GM12864 (cell line): ENCODE data around the gene MBNL2.

Experiments
- DNase-seq: peaks from one replicate; pipeline ENCODE4 v3.0.0-alpha.2; 2011; ENCODE audit warnings: low read depth
- H3K4me3 ChIP-seq: 2 replicates; pipeline ENCODE4 v1.5.1; 2011; ENCODE audit warnings: mild to moderate bottlenecking, low read depth, low read length, control low read depth
- TF ChIP-seq, protein P1 (sequence below): IDR thresholded peaks from 2 replicates; pipeline ENCODE4 v1.5.1; 2011; ENCODE audit warnings: low read depth, mild to moderate bottlenecking, moderate library complexity, low read length, control low read depth, inconsistent platforms; ENCODE audit errors: missing control alignments

The MBNL2 gene

DNA sequence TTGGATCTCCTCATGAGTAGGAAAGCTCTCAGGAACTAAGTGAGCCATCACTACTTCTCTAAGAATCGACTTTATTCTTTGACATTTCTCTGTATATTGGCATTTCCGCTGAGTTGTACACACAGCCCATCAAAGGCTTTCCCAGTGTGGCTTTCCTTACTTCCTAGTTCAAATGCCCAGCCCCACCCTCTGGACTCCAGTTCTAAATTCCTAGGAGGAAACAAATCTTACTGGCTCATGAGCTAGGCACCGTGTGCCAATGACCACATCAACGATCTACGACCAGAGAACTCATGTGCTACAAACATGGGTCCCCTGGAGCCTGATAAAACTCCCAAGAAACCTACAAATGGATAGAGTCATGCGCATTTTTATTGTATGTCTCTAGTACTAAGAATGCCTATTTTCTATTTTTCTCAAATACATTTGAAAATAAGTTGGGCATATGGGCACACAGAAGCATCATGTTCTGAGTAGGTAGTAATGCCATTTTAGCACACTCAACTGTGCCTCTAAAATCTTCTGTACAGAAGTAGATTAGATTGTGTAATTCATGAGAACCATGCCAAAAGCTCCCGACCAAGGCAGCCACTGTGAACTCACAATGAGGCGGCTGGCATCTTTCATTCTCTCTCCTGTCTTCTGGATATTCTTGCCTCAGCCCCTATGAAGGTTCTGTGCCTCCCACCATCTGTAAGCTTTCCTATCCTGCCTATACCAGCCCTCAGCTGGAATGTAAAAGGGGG lies 201.3 kb downstream of the MBNL2 start:
- no peak for DNase-seq
- TF ChIP-seq, protein P1, sequence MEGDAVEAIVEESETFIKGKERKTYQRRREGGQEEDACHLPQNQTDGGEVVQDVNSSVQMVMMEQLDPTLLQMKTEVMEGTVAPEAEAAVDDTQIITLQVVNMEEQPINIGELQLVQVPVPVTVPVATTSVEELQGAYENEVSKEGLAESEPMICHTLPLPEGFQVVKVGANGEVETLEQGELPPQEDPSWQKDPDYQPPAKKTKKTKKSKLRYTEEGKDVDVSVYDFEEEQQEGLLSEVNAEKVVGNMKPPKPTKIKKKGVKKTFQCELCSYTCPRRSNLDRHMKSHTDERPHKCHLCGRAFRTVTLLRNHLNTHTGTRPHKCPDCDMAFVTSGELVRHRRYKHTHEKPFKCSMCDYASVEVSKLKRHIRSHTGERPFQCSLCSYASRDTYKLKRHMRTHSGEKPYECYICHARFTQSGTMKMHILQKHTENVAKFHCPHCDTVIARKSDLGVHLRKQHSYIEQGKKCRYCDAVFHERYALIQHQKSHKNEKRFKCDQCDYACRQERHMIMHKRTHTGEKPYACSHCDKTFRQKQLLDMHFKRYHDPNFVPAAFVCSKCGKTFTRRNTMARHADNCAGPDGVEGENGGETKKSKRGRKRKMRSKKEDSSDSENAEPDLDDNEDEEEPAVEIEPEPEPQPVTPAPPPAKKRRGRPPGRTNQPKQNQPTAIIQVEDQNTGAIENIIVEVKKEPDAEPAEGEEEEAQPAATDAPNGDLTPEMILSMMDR = no peak
- H3K4me3 ChIP-seq = no peak overlapping the region

DNA sequence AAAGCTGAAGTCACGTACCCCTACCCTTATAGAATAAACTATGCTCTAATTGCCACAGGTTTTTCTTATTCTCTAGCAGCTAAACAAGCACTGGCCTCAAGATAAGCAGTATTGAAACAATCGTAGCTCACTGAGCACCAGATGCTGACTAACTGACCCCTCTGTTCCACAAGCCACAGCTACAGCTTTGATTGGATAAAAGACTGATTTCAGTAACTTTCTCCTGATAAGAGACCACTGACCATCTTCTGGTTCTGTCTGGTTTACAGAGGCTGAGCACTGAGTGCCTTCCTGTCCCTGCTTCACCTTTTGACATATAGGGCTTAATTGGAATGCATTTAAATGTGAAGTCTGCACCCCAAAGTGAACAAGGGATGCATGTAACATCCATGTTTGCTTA lies 203.5 kb downstream of the MBNL2 start:
- no peak for DNase-seq
- TF ChIP-seq, protein P1 = no peak
- no peak overlapping the region for H3K4me3 ChIP-seq

DNA sequence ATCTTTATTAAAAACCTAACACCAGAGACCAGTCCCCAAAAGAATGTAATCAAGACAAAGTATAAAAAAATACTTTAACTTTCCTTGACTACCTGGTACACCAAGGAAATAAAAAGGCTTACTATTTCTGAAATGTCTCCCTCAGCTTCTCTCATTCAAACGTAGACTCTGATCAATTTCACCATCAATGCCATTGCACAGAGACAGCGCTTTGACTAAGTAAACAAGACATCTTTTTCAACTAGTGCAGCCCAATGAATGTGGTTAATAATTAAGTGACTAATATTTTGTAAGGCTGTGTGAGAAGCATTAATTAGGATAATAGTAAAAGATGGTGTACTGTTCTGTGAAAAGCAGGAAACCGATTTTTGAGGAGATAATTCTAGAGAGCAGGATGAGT lies 204.6 kb downstream of the MBNL2 start:
- DNase-seq = no peak
- TF ChIP-seq, protein P1 = no peak
- no peak overlapping the region for H3K4me3 ChIP-seq

DNA sequence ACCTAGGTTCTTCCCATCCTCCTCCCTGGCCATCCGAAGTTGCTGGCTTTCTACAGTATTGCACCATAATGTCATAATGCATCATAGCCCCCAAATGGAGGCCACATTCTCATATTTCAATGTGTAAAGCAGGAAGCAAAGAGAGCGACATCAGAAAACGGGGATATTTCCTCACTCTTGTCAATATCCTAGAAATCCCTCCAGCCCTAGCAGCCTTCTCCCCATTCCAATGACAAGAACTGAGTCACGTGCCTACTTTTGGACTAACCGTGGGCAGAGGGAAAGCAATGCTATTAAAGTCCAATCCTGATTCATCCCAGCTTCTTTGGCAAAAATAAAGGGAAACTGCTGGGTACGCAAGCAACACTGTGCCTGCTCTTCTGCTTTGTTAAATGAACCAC lies 207.5 kb downstream of the MBNL2 start:
- no peak for DNase-seq
- no peak overlapping the region for H3K4me3 ChIP-seq
- TF ChIP-seq, protein P1 = no peak

DNA sequence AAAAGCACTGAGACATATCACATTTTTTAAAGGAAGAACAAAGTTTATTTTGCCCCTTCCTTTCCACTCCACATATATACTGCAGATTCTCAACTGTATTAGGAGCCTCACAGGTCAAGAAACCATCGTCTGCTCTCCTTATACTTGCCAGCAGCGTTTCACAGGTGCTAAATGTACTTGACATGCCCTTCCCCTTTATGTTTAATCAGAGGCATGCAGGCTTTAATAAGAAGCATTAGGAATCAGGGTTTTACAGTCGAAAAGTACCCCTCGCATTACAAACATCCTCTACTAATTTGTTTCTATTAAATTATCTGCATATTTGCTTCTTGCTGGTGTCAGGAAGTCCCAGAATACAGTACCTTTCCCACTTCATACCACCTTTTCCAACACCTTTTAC lies 208.2 kb downstream of the MBNL2 start:
- H3K4me3 ChIP-seq = no peak overlapping the region
- no peak for DNase-seq
- TF ChIP-seq, protein P1 = no peak

DNA sequence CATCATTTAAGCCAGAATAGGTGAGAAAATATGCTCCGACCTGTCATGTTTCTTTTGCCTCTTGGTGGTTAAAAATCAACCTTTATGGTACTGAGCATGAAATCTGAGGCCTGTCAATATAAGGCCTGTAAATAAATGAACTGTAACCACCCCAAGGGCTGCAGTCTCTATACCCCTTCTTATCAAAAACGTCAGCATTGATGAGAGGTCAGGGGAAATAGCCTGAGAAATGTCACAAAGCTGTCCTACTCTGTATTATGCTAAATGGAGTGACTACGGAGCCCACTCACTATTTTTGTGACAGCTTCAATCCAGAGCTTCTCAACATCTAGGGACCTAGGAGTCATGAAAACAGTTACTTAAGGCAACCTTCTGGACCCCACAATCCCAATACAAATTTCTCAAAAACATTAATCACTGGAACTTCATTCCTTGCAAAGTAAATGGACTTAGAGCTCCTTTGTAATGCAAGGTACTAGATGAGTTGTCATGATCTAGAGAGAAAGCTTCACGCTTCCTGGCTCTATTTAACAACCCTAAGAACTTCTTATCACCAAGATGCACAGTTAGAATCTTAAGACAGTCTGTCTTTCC lies 209.1 kb downstream of the MBNL2 start:
- TF ChIP-seq, protein P1 = no peak
- no peak overlapping the region for H3K4me3 ChIP-seq
- DNase-seq = no peak
